ENCODE data around the gene PTPRD. TPM values are rescaled to one million over a fixed set of nuclear protein-coding genes. Genes with fewer than 3 reads are reported as not detected.

PTPRD gene
- total RNA-seq, 1 experiment from 2014 or later, result not detected

GRCh38 chr9:10095208-10095607 is 517.6 kb downstream of the PTPRD start:
- BruUV-seq (replicated peaks), result no TSS peak
- ChIA-PET POLR2A (no interaction called here), CTCF (no interaction called here)
- intact Hi-C loops (cut with micrococcal nuclease; ENCODE audit: unreplicated experiment), result no loop called here
- ATAC-seq (no peak), DNase-seq (ENCODE audit: low read depth, low spot score) (no peak)
- no peak overlapping the region for H3K4me3 ChIP-seq (ENCODE audit: low read depth in 2 of 2, low read length in 2 of 2)
- no peaks in the 10 kb centered on the region for H3K27me3 ChIP-seq (ENCODE audit: control insufficient read depth, insufficient read depth, low read length)
- in situ Hi-C loops (cut with HindIII; ENCODE audit: low pct_unique_long_range_greater_than_20kb, low sequenced_read_pairs), result no loop called here
- H3K27ac ChIP-seq (ENCODE audit: low read length), result no peak overlapping the region
- TF ChIP-seq TCF7L2 (IDR thresholded peaks at IDR 0.05; ENCODE audit: low read depth, low read length) (no peak), REST (IDR thresholded peaks at IDR 0.05; ENCODE audit: insufficient read depth in 1 of 2, low read depth in 2 of 2, low read length in 1 of 2) (no peak), SIN3A (IDR thresholded peaks at IDR 0.05; ENCODE audit: borderline replicate concordance, insufficient read depth, low read depth, low read length) (no peak), POLR2AphosphoS5 (IDR thresholded peaks at IDR 0.05; ENCODE audit: low read depth, low read length) (no peak)
- TF ChIP-seq, protein P1, sequence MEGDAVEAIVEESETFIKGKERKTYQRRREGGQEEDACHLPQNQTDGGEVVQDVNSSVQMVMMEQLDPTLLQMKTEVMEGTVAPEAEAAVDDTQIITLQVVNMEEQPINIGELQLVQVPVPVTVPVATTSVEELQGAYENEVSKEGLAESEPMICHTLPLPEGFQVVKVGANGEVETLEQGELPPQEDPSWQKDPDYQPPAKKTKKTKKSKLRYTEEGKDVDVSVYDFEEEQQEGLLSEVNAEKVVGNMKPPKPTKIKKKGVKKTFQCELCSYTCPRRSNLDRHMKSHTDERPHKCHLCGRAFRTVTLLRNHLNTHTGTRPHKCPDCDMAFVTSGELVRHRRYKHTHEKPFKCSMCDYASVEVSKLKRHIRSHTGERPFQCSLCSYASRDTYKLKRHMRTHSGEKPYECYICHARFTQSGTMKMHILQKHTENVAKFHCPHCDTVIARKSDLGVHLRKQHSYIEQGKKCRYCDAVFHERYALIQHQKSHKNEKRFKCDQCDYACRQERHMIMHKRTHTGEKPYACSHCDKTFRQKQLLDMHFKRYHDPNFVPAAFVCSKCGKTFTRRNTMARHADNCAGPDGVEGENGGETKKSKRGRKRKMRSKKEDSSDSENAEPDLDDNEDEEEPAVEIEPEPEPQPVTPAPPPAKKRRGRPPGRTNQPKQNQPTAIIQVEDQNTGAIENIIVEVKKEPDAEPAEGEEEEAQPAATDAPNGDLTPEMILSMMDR (IDR thresholded peaks at IDR 0.05), result no peak
- no peaks in the 10 kb centered on the region for H3K36me3 ChIP-seq (ENCODE audit: control insufficient read depth, insufficient read depth, low read length)
- no peaks in the 10 kb centered on the region for H3K4me1 ChIP-seq (ENCODE audit: control insufficient read depth, insufficient read depth, low read length)
- H3K9me3 ChIP-seq (ENCODE audit: control insufficient read depth, insufficient read depth, low read depth, low read length), result no peaks in the 10 kb centered on the region

DNA sequence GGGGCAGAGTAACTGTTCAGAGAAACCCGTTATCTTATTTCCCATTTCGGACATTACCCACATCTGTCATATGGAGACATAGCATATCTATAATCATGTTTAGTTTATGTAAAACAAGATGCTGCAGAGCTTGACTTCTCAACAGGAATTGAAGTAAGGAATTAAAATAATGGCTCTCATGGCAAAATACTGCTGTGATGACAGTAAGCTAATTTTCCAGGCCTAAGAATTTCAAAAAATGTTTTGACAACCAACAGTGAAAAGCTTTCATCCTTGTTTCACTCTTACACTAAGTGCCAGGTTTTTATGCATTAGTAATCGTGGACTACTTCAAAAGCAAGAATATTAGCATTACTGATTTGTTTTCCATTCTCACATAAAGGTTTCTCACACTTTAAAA is 518.2 kb downstream of the PTPRD start:
- in situ Hi-C loops (cut with HindIII; ENCODE audit: low pct_unique_long_range_greater_than_20kb, low sequenced_read_pairs) (no loop called here), intact Hi-C loops (cut with micrococcal nuclease; ENCODE audit: unreplicated experiment) (no loop called here)
- H3K27me3 ChIP-seq (ENCODE audit: control insufficient read depth, insufficient read depth, low read length), result no peaks in the 10 kb centered on the region
- H3K36me3 ChIP-seq (ENCODE audit: control insufficient read depth, insufficient read depth, low read length), result no peaks in the 10 kb centered on the region
- BruUV-seq (replicated peaks), result no TSS peak
- no peaks in the 10 kb centered on the region for H3K9me3 ChIP-seq (ENCODE audit: control insufficient read depth, insufficient read depth, low read depth, low read length)
- no peaks in the 10 kb centered on the region for H3K4me1 ChIP-seq (ENCODE audit: control insufficient read depth, insufficient read depth, low read length)
- H3K4me3 ChIP-seq (ENCODE audit: low read depth in 2 of 2, low read length in 2 of 2), result no peak overlapping the region
- ChIA-PET CTCF (no interaction called here), POLR2A (no interaction called here)
- TF ChIP-seq, protein P1 (IDR thresholded peaks at IDR 0.05), result no peak
- TF ChIP-seq SIN3A (IDR thresholded peaks at IDR 0.05; ENCODE audit: borderline replicate concordance, insufficient read depth, low read depth, low read length) (no peak), POLR2AphosphoS5 (IDR thresholded peaks at IDR 0.05; ENCODE audit: low read depth, low read length) (no peak), TCF7L2 (IDR thresholded peaks at IDR 0.05; ENCODE audit: low read depth, low read length) (no peak), REST (IDR thresholded peaks at IDR 0.05; ENCODE audit: insufficient read depth in 1 of 2, low read depth in 2 of 2, low read length in 1 of 2) (no peak)
- ATAC-seq (no peak), DNase-seq (ENCODE audit: low read depth, low spot score) (no peak)
- H3K27ac ChIP-seq (ENCODE audit: low read length), result no peak overlapping the region
